ENCODE data around the gene LYZL4.

The LYZL4 gene

GRCh38 chr3:42425736-42426407 lies 15.5 kb upstream of the LYZL4 start:
- no peak for DNase-seq (ENCODE audit: low read depth)

- no peak for DNase-seq (ENCODE audit: low read depth)
Measured at GRCh38 chr3:42424911-42425310, 14.5 kb upstream of the LYZL4 start.

GRCh38 chr3:42421818-42422796 lies 11.7 kb upstream of the LYZL4 start:
- no peak for DNase-seq (ENCODE audit: low read depth)

- no peak for DNase-seq (ENCODE audit: low read depth)
Measured at GRCh38 chr3:42419563-42419962, 9.2 kb upstream of the LYZL4 start.

GRCh38 chr3:42412526-42413155 lies 2.2 kb upstream of the LYZL4 start:
- no peak for DNase-seq (ENCODE audit: low read depth)

- no peak for DNase-seq (ENCODE audit: low read depth)
Measured at GRCh38 chr3:42411429-42411828, 1.0 kb upstream of the LYZL4 start.

GRCh38 chr3:42408156-42408555 lies 2.3 kb downstream of the LYZL4 start:
- no peak for DNase-seq (ENCODE audit: low read depth)

GRCh38 chr3:42406727-42407450 lies 3.5 kb downstream of the LYZL4 start:
- no peak for DNase-seq (ENCODE audit: low read depth)

- DNase-seq (ENCODE audit: low read depth): no peak
Measured at GRCh38 chr3:42405857-42406256, 4.6 kb downstream of the LYZL4 start.

GRCh38 chr3:42403737-42404136 lies 6.7 kb downstream of the LYZL4 start:
- DNase-seq (ENCODE audit: low read depth): no peak

- DNase-seq (ENCODE audit: low read depth): no peak
Measured at GRCh38 chr3:42402394-42403096, 7.9 kb downstream of the LYZL4 start.

- DNase-seq (ENCODE audit: low read depth): no peak
Measured at GRCh38 chr3:42398080-42398479, 12.3 kb downstream of the LYZL4 start.

GRCh38 chr3:42397644-42398043 lies 12.8 kb downstream of the LYZL4 start:
- no peak for DNase-seq (ENCODE audit: low read depth)

GRCh38 chr3:42394579-42395288 lies 15.7 kb downstream of the LYZL4 start:
- DNase-seq (ENCODE audit: low read depth): no peak

- DNase-seq (ENCODE audit: low read depth): peak; percentile 7
Measured at GRCh38 chr3:42387802-42388651, 22.4 kb downstream of the LYZL4 start.

GRCh38 chr3:42381551-42382082 lies 28.8 kb downstream of the LYZL4 start:
- no peak for DNase-seq (ENCODE audit: low read depth)

- DNase-seq (ENCODE audit: low read depth): no peak
Measured at GRCh38 chr3:42377681-42378080, 32.7 kb downstream of the LYZL4 start.

GRCh38 chr3:42376344-42376798 lies 34.0 kb downstream of the LYZL4 start:
- DNase-seq (ENCODE audit: low read depth): peak; percentile 5

- no peak for DNase-seq (ENCODE audit: low read depth)
Measured at GRCh38 chr3:42375121-42375800, 35.1 kb downstream of the LYZL4 start.

Data from activated gamma-delta T cell treated with anti-CD3 and anti-CD28 coated beads, Interleukin-2, amount 50 U/mL, for 16 hours (primary cell).